Right lobe of liver (tissue), 4 donors: ENCODE results near the gene SRD5A1.

ENCODE experiments used
- CTCF ChIP-seq, 4 donors: fragments of 200-600 bp in 3 of 4; fragments of 450-650 bp in 1 of 4; IDR thresholded peaks; one replicate each; pipeline versions ENCODE4 v1.5.1 to v1.8.0; 2016 to 2022; ENCODE audit warnings: antibody characterized with exemption in 4 of 4, mild to moderate bottlenecking in 2 of 4
- POLR2A ChIP-seq: fragments of 450-650 bp; IDR thresholded peaks from one replicate; pipeline ENCODE4 v1.6.1; 2017; ENCODE audit warnings: antibody characterized with exemption, mild to moderate bottlenecking
- donor health status: DM: no; HTN: no; CAD: no.
- donor health status: DM: no; HTN: no; CAD: no.
- donor health status: DM: no; HTN: yes; CAD: no.

- TF ChIP-seq POLR2A = no peak
- no peak for TF ChIP-seq CTCF (IDR thresholded peaks at IDR 0.05)
These were observed 83.4 kb downstream of the SRD5A1 start for GRCh38 chr5:6716629-6717149.
